Activated CD8-positive, alpha-beta memory T cell treated with anti-CD3 and anti-CD28 coated beads for 36 hours (primary cell): ENCODE data around the gene GNB1. TPM values are rescaled to one million over a fixed set of nuclear protein-coding genes. Genes with fewer than 3 reads are reported as not detected.

ENCODE experiments used
- CTCF ChIA-PET: fragments of 350-600 bp; sonication (Branson Sonifier 250); formaldehyde crosslinking; loops from one replicate; lab custom pipeline; 2021; ENCODE audit warnings: antibody characterized with exemption; lab: Charles Lee
- POLR2A ChIA-PET: fragments of 350-600 bp; sonication (Branson Sonifier 250); formaldehyde crosslinking; loops from one replicate; lab custom pipeline; 2021; ENCODE audit warnings: antibody characterized with exemption; lab: Charles Lee
- total RNA-seq, 2 experiments: library from RNA; stranded (reverse); gene quantifications; one replicate each; pipeline ENCODE4 v1.2.3, GENCODE V29; 2021

Gene GNB1
- total RNA-seq, 2 experiments from 2014 or later = 420 to 435 TPM

DNA sequence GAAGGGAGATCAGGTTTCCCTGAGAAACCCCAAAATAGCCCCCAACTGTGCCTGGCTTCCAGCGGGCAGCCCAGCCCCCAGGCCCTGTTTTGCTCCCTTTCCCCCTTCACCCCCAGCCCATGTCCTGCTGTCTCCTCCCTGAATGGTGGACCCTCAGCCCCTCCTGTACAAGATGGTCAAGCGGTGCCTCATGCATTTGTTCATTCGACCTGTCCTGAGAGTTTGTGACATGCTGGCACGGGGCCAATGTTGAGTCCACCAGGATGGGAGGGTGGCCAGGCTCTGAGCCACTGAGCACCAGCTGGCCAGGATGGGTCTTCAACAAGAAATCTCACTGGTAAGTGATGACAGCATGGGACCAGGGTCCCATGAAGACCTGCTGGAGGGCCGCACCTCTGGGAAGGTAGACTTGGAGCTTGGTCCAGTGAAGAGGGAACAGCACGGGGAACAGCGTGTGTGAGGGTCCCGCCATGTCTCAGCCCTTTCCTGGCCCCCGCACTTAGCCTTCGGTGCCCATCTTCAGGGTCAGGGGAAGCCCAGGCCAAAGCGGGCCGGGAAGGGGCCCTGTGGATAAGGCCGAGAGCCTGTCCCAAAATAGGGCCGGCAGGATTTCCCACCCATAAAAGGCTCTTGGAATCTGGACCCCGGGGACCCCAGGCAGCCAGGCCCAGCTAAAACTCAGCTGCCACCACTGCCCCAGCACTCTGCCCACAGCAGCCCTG, 24.2 kb upstream of the GNB1 start, which contains the start of gene CALML6:
Gene CALML6, plus strand, starts transcription at position 290 of the 722 bp plus-strand sequence. Its CDS starts 21 bp downstream, at position 311.
- POLR2A ChIA-PET = no interaction called here
- CTCF ChIA-PET = interaction anchor here (1.7 kb wide), 1 partner anchor 10 kb away, joined by 5 read pairs; no protein-coding TSS in a partner anchor

DNA sequence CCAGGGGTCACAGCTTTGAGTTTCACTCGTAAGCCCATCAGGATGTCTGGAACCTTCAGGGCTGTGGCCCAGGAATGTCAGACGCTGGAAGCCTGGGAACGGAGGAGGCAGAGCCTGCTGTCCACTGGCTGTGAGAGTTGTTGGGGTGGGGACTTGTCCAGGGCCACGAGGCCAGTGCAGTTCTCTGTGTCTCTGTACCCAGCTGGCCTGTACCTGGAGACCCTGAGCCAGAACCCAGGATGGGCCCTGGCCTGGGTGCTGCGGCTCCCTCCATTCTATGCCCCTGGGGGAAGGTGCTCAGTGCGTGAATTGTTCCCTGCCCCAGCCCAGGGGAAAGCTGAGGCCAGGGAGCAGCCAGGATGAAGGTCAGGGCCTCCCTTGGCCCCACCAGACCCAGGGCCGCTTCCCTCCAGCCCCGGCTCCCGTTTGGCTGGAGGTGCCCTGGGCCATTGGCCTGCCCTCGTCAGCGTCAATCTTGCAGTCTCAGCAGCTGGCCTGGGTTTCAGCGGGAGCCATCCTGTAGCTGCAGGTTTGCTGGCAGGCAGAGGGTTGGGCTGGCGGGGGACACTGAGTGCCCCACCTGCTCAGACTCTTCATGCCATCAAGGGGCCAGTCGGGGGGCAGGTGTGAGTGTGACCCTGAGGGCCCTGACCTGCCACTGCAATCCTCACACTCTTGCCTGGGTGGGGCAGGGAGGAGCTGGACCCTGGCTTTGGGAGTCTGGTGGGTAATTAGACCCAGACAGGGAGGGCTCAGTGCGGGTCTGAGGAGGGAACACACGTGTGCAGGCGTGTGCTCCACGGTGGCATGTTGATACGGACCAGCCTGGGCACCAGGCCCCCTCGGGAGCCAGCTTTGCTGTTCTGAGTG, 23.4 kb upstream of the GNB1 start:
- POLR2A ChIA-PET = no interaction called here
- CTCF ChIA-PET = interaction anchor here (1.7 kb wide), 1 partner anchor 9 kb away, joined by 5 read pairs; no protein-coding TSS in a partner anchor

- ChIA-PET POLR2A (no interaction called here), CTCF (interaction anchor here (0.8 kb wide), 1 partner anchor 21 kb away, joined by 3 read pairs; no protein-coding TSS in a partner anchor)
These were observed 20.6 kb upstream of the GNB1 start for GRCh38 chr1:1911350-1912041.

DNA sequence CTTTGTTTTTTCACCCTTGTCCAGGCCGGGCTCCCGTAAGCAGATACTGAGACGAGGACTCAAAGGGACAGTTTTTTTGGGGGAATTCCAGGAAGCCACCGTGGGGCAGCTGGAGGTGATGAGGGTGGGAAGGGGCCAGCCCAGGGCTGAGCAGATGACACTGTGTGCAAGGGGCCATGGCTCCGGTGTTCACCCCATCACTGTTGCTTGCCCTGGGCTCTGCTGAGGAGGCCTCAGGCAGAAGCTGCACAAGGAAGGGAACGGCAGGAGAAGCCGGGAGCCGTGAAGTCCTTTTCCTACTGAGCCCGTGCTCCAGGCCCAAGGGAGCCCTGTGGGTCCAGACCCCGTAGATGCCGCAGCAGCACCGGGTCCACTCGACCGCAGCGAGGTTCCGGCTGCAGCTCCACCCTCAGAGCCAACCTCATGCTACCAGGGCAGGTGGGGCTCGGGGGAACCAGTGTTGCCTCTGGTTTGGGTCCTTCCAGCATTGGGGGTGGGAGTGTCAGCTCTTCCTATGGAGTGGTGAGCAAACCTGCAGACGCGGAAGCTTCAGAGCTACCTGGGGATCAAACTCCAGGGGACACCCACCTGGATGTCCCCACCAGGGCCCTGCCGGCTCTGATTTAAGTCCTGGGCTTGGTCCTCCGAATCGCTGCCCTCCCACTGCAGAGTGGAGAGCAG, 19.9 kb upstream of the GNB1 start:
- POLR2A ChIA-PET = no interaction called here
- CTCF ChIA-PET = no interaction called here

DNA sequence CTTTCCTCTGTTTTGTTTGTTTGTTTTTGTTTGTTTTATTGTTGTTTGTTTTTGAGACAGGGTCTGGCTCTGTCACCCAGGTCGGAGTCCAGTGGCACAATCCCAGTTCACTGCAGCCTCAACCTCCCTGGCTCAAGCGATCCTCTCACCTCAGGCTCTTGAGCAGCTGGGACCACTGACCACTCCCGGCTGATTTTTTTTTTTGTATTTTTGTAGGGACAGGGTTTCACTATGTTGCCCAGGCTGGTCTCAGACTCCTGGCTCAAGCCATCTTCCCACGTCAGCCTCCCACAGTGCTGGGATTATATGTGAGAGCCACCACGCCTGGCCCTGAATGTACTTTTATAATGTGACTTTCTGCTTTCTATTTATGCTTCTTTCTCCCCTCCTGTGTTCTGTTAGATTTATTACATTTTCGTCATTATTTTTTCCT, 19.2 kb upstream of the GNB1 start:
- POLR2A ChIA-PET = interaction anchor here (0.6 to 1.5 kb wide), 4 partner anchors 10 to 280 kb away, joined by 3 to 6 read pairs (median 4); partner anchors contain the start of gene TMEM52
- CTCF ChIA-PET = interaction anchor here (0.9 to 2.4 kb wide), 6 partner anchors 8 to 241 kb away, joined by 3 to 10 read pairs (median 4); no protein-coding TSS in a partner anchor

DNA sequence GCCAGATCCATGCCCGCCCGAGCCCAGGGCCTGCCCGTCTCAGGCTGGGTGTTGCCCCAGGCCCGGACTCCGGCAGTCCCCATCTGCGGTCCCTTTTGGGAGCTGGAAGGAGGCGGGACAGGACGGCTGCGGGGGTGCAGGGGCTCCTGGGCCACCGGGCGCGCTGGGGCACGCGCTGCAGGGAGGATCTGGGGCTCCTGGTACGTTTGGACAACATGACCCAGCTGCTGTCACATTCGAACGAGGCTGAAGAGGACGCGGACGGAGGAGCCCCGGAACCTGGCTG, 17.6 kb upstream of the GNB1 start:
- CTCF ChIA-PET = interaction anchor here (0.6 to 2.4 kb wide), 17 partner anchors 9 to 470 kb away, joined by 3 to 10 read pairs (median 4); no protein-coding TSS in a partner anchor
- POLR2A ChIA-PET = interaction anchor here (0.5 to 1.5 kb wide), 8 partner anchors 9 to 235 kb away, joined by 3 to 6 read pairs (median 3); no protein-coding TSS in a partner anchor

- ChIA-PET POLR2A (no interaction called here), CTCF (interaction anchor here (1.3 to 2.1 kb wide), 7 partner anchors 12 to 183 kb away, joined by 3 to 11 read pairs (median 5); partner anchors contain the start of gene CDK11A)
These were observed 16.3 kb upstream of the GNB1 start for GRCh38 chr1:1907098-1907736.

DNA sequence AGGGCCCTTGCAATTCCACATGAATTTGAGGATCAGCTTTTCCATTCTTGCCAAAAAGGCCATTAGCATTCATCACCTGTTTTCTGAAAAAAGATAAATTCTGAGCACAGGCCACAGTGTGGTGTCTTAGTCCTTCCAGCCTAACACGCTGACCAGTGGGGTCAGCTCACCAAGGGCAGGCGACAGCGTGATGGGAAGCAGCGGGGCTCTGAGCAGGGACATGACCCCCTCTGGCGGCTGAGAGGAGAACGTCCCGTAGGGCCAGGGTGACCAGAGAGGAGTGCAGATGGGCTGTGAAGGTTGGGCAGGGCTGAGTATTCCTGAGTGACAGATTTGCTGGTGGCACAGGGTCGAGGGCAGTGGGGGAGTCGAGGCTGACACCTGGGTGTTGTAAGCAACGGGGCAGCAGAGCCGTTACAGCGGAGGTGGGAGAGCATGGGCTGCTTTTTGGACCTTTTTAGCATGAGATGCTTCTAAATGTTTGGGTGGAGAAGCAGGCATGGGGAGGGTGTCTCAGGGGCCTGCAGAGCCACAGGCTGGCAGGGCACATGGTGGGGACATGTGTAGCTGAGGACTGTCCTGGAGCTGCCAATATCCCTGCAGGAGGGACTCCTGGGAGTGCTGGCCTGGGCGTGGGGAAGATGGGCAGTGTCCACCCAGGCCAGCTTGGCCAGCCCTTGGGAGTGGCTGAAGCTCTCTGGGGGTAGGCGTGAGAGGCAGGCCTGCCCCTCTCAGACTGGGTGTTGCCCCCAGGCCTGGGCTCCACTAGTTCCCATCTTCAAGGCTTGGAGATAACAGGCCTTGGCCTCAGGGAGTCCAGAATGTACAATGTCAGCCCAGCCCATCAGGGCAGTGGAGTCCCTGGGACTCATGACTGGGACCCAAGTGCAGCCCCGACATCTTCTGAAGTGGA, 15.6 kb upstream of the GNB1 start:
- ChIA-PET CTCF (interaction anchor here (0.6 to 2.1 kb wide), 28 partner anchors 9 to 228 kb away, joined by 3 to 14 read pairs (median 4); partner anchors contain the start of genes CALML6 and CDK11A), POLR2A (interaction anchor here (0.7 kb wide), 1 partner anchor 117 kb away, joined by 9 read pairs; no protein-coding TSS in a partner anchor)

DNA sequence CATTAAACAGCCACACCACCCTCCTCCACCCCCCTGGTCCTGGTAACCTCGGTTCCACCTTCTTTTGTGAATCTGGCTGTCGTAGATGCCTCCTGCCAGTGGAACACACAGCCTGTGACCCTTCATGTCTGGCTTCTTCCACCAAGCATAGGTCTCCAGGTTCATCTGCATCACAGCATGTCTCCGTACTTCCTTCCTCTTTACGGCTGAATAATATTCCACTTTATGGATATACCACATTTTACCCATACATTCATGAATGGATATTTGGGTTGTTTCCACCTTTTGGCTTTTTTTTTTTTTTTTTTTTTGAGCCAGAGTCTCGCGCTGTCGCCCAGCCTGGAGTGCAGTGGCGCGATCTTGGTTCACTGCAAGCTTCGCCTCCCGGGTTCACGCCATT, 12.3 kb upstream of the GNB1 start:
- CTCF ChIA-PET = interaction anchor here (1.0 kb wide), 1 partner anchor 8 kb away, joined by 4 read pairs; no protein-coding TSS in a partner anchor
- POLR2A ChIA-PET = interaction anchor here (0.6 kb wide), 1 partner anchor 122 kb away, joined by 4 read pairs; no protein-coding TSS in a partner anchor

DNA sequence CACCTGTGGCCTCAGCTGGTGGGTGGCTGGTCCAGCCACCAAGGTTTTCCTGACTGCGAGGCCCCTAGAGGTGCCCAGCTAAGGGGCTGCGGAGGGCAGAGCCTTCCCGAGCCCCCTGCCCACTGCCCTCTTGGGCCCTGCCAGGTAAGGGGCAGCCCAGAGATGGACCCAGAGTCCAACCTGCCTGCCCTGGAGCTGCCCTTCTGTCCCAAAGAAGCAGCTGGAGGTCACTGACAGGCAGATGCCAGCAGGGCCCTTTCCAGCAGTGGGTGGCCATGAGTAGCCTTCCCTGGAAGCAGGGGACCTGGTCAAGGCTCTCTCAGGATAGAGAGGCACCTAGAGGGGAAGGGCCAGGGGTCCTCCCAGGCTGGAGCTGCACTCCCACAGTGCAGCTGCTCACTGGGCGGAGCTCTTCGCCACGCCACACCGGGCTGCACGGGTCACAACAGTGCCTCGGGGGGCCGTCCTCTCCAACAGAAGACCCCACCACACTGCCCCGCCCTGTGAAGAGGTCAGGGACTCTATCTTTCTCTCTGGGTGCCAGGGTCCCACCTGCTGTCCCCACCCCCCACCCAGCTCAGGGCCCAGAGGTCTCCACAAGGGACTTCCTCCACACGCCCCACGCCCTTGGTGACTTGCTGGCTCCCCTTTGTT, 10.9 kb upstream of the GNB1 start:
- POLR2A ChIA-PET = no interaction called here
- CTCF ChIA-PET = no interaction called here

GRCh38 chr1:1900883-1901640, 10.2 kb upstream of the GNB1 start:
- CTCF ChIA-PET = no interaction called here
- POLR2A ChIA-PET = no interaction called here

DNA sequence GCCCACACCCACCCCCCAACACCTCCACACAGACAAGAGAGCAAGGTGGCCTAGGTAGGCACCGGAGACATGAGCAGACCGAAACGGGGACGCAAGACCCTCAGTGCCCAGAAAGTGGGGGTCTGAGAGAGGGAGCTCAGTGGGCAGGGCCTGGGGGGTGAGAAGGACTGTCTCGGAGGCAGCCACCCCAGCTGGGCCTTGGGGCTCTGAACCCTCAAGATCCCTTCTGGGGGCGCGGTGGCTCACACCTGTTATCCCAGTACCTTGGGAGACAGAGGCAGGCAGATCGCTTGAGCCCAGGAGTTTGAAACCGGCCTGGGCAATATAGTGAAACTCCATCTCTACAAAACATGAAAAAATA, 9.1 kb upstream of the GNB1 start:
- POLR2A ChIA-PET = interaction anchor here (1.0 kb wide), 1 partner anchor 9 kb away, joined by 3 read pairs; no protein-coding TSS in a partner anchor
- CTCF ChIA-PET = interaction anchor here (2.3 kb wide), 1 partner anchor 9 kb away, joined by 10 read pairs; no protein-coding TSS in a partner anchor

- CTCF ChIA-PET = interaction anchor here (2.3 kb wide), 1 partner anchor 9 kb away, joined by 10 read pairs; no protein-coding TSS in a partner anchor
- POLR2A ChIA-PET = interaction anchor here (1.0 kb wide), 1 partner anchor 9 kb away, joined by 3 read pairs; no protein-coding TSS in a partner anchor
These were observed 8.5 kb upstream of the GNB1 start for GRCh38 chr1:1899266-1899966.

DNA sequence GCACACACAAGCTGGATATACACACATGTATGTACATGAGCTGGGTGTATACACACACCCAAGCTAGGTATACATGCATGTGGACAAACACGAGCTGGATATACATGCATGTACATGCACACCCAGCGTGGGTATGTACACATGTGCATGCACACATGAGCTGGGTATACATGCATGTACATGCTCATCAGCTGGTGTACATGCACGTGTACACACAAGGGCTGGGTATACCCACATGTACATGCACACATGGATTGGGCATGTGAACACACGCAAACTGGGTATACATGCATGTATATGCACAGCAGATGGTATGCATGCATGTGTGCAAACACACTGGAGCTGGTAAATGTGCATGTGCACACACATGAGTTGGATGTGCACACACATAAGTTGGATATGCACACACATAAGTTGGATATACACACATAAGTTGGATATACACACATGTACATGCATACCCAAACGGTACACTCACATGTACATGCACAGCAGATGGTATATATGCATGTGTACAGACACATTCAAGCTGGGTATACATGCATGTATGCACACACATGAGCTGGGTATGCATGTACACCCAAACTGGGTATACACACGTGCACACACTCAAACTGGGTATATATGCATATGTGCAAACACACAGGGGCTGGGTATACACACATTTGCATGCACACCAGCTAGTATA, 7.5 kb upstream of the GNB1 start:
- ChIA-PET CTCF (interaction anchor here (2.3 kb wide), 1 partner anchor 10 kb away, joined by 10 read pairs; no protein-coding TSS in a partner anchor), POLR2A (no interaction called here)
